Caco-2 (cell line): ENCODE results near the gene BCL3. TPM values are rescaled to one million over a fixed set of nuclear protein-coding genes. Genes with fewer than 3 reads are reported as not detected.

Experiments
- BruUV-seq: library from RNA; stranded (reverse); fragments of 400-500 nt; replicated peaks from 2 replicates; lab custom pipeline; 2021; lab: Mats Ljungman, UMichigan
- CTCF ChIA-PET: fragments of 300-600 bp; sonication (Branson Sonifier 250); formaldehyde crosslinking; loops from one replicate; lab custom pipeline; 2022; ENCODE audit warnings: antibody characterized with exemption; lab: Charles Lee
- POLR2A ChIA-PET: fragments of 300-600 bp; sonication (Branson Sonifier 250); formaldehyde crosslinking; loops from one replicate; lab custom pipeline; 2022; ENCODE audit warnings: antibody characterized with exemption; lab: Charles Lee
- DNase-seq, 2 experiments: peaks; one replicate each; pipeline versions ENCODE4 v3.0.0 to v3.0.0-alpha.2; 2020 to 2022
- H3K27me3 ChIP-seq: replicated peaks from 2 replicates; pipeline ENCODE4 v1.6.0; 2011; ENCODE audit warnings: low read length; ENCODE audit not compliant: control insufficient read depth, insufficient read depth
- H3K36me3 ChIP-seq: 2 replicates; pipeline ENCODE4 v1.5.1; 2011; ENCODE audit warnings: low read length; ENCODE audit not compliant: control insufficient read depth, insufficient read depth
- H3K4me1 ChIP-seq: fragments of 250-450 bp; sonication (Bioruptor Pico); 2 replicates; pipeline ENCODE4 v1.5.1; 2020; ENCODE audit warnings: mild to moderate bottlenecking
- H3K4me3 ChIP-seq: 2 replicates; pipeline ENCODE4 v1.5.1; 2011; ENCODE audit warnings: low read depth, mild to moderate bottlenecking, control low read depth, low read length
- H3K9me3 ChIP-seq: fragments of 250-450 bp; sonication (Bioruptor Pico); 2 replicates; pipeline ENCODE4 v1.5.1; 2020; ENCODE audit warnings: mild to moderate bottlenecking, moderate library complexity
- H3K27ac Mint-ChIP-seq: one replicate; pipeline ENCODE4 v1.8.0; 2022; ENCODE audit warnings: mixed read lengths; ENCODE audit not compliant: unreplicated experiment
- H3K27me3 Mint-ChIP-seq: one replicate; pipeline ENCODE4 v1.8.0; 2022; ENCODE audit warnings: mixed read lengths; ENCODE audit not compliant: insufficient read depth, unreplicated experiment
- H3K36me3 Mint-ChIP-seq: one replicate; pipeline ENCODE4 v1.8.0; 2022; ENCODE audit warnings: mild to moderate bottlenecking, mixed read lengths; ENCODE audit not compliant: insufficient read depth, unreplicated experiment
- H3K4me1 Mint-ChIP-seq: one replicate; pipeline ENCODE4 v1.8.0; 2022; ENCODE audit warnings: low read depth, mixed read lengths; ENCODE audit not compliant: unreplicated experiment
- H3K4me3 Mint-ChIP-seq: one replicate; pipeline ENCODE4 v1.8.0; 2022; ENCODE audit warnings: mild to moderate bottlenecking, moderate library complexity, mixed read lengths; ENCODE audit not compliant: unreplicated experiment
- H3K9me3 Mint-ChIP-seq: one replicate; pipeline ENCODE4 v1.8.0; 2022; ENCODE audit warnings: mixed read lengths; ENCODE audit not compliant: unreplicated experiment
- CTCF ChIP-seq, 2 experiments: fragments of 200-600 bp in 1 of 2; IDR thresholded peaks; 1 replicate in 1 of 2; 2 replicates in 1 of 2; pipeline versions ENCODE4 v1.5.1 to v1.8.0; 2011 to 2022; ENCODE audit warnings: antibody characterized with exemption in 1 of 2, control low read depth in 1 of 2, inconsistent platforms in 1 of 2, low read depth in 1 of 2, low read length in 1 of 2, mild to moderate bottlenecking in 1 of 2, moderate library complexity in 1 of 2; ENCODE audit not compliant: insufficient read depth in 1 of 2, severe bottlenecking in 1 of 2, unreplicated experiment in 1 of 2
- intact Hi-C: fragments of 100-400 bp; cut with micrococcal nuclease; formaldehyde crosslinking; loops from one replicate; pipeline ENCODE4 v1.10.0; 2022; ENCODE audit not compliant: unreplicated experiment
- total RNA-seq: library from RNA; stranded (reverse); gene quantifications from 2 replicates; pipeline ENCODE4 v1.2.3, GENCODE V29; 2022

The BCL3 gene
- total RNA-seq, 1 experiment from 2014 or later = 15.5 TPM

- Mint-ChIP-seq H3K4me3 (no peak overlapping the region), H3K27ac (peak overlapping the region; percentile 44), H3K4me1 (peaks cover 14% of the 10 kb centered on the region), H3K27me3 (no peaks in the 10 kb centered on the region), H3K36me3 (no peaks in the 10 kb centered on the region), H3K9me3 (no peaks in the 10 kb centered on the region)
- BruUV-seq = no TSS peak
- no peak overlapping the region for H3K4me3 ChIP-seq
- H3K4me1 ChIP-seq = 0 out of 2 replicates have a peak, but pooled peaks cover 2% of the 10 kb centered on the region
- H3K27me3 ChIP-seq = no peaks in the 10 kb centered on the region
- H3K9me3 ChIP-seq = no peaks in the 10 kb centered on the region
- ChIA-PET POLR2A (no interaction called here), CTCF (no interaction called here)
- intact Hi-C loops = no loop called here
- no peak for TF ChIP-seq CTCF (IDR thresholded peaks at IDR 0.05; ENCODE audit: insufficient read depth in 1 of 2, low read depth in 1 of 2, low read length in 1 of 2, severe bottlenecking in 1 of 2, unreplicated experiment in 1 of 2)
- no peak for DNase-seq
- no peaks in the 10 kb centered on the region for H3K36me3 ChIP-seq
Observed at GRCh38 chr19:44702551-44703176, 45.8 kb upstream of the BCL3 start.

- no peaks in the 10 kb centered on the region for H3K27me3 Mint-ChIP-seq
- POLR2A ChIA-PET = no interaction called here
- no peak overlapping the region for H3K4me3 Mint-ChIP-seq
Observed at GRCh38 chr19:44703336-44704078, 45.0 kb upstream of the BCL3 start.

GRCh38 chr19:44704982-44705381, 43.5 kb upstream of the BCL3 start:
- BruUV-seq = no TSS peak
- H3K27me3 ChIP-seq = no peaks in the 10 kb centered on the region
- ChIA-PET CTCF (no interaction called here), POLR2A (no interaction called here)
- H3K9me3 ChIP-seq = no peaks in the 10 kb centered on the region
- Mint-ChIP-seq H3K36me3 (no peaks in the 10 kb centered on the region), H3K27ac (no peak overlapping the region), H3K4me3 (no peak overlapping the region), H3K27me3 (no peaks in the 10 kb centered on the region), H3K4me1 (peaks cover 5% of the 10 kb centered on the region), H3K9me3 (no peaks in the 10 kb centered on the region)
- no peak for TF ChIP-seq CTCF (IDR thresholded peaks at IDR 0.05; ENCODE audit: insufficient read depth in 1 of 2, low read depth in 1 of 2, low read length in 1 of 2, severe bottlenecking in 1 of 2, unreplicated experiment in 1 of 2)
- intact Hi-C loops = no loop called here
- no peak overlapping the region for H3K4me3 ChIP-seq
- H3K36me3 ChIP-seq = no peaks in the 10 kb centered on the region
- no peak for DNase-seq
- no peaks in the 10 kb centered on the region for H3K4me1 ChIP-seq

More at GRCh38 chr19:44703336-44704078, 45.0 kb upstream of the BCL3 start:
- intact Hi-C loops = no loop called here
- Histone ChIP-seq H3K27me3 (no peaks in the 10 kb centered on the region), H3K36me3 (no peaks in the 10 kb centered on the region), H3K9me3 (no peaks in the 10 kb centered on the region), H3K4me1 (no peaks in the 10 kb centered on the region), H3K4me3 (no peak overlapping the region)
- H3K4me1 Mint-ChIP-seq = peaks cover 5% of the 10 kb centered on the region
- H3K36me3 Mint-ChIP-seq = no peaks in the 10 kb centered on the region
- no peaks in the 10 kb centered on the region for H3K9me3 Mint-ChIP-seq
- CTCF ChIA-PET = no interaction called here
- no peak for TF ChIP-seq CTCF (IDR thresholded peaks at IDR 0.05; ENCODE audit: insufficient read depth in 1 of 2, low read depth in 1 of 2, low read length in 1 of 2, severe bottlenecking in 1 of 2, unreplicated experiment in 1 of 2)
- no peak for DNase-seq
- BruUV-seq = no TSS peak
- no peak overlapping the region for H3K27ac Mint-ChIP-seq
